Measurements from ENCODE around the gene PHACTR2.
A peak's percentile ranks its signal among the peaks of the same experiment; 100 is the strongest.

The PHACTR2 gene

DNA sequence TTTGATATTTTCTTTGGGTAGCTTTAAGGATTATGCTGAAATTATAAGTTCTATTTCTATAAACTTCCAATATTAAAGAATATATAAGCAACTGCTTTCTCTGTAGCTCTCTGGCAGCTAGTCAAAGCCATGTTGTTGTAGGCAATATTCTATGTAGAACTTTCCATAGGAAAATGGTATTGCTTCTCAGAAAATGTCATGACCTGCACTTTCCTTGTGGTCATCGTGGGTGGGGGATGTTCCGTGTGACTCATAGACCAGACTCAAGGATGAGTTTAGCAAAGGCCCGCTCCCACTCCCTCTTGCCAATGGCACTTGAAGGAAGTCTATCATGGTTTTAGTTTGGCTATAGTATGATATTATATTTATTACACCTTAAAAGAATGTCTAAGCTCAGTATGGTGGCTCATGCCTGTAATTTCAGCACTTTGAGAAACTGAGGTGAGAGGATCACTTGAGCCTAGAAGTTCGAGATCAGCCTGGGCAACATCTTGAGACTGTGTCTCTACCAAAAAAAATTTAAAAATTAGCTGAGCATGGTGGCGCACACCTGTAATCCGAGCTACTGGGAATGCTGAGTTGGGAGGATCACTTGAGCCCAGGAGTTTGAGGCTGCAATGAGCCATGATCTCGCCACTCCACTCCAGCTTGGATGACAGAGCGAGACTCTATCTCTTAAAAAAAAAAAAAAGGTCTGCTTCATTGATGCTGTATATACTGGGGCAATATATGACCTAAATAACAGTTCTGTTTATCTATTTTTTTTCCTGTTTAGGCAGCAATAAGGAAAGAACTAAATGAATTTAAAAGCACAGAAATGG lies 128.7 kb downstream of the PHACTR2 start:
- DNase-seq (ENCODE audit: extremely low spot score), result peak; percentile 19
- ChIA-PET POLR2A (no interaction called here), CTCF (interaction anchor here (0.9 to 1.8 kb wide), 7 partner anchors 8 to 52 kb away, joined by 3 to 6 read pairs (median 3); no protein-coding TSS in a partner anchor)
- TF ChIP-seq, protein P1, sequence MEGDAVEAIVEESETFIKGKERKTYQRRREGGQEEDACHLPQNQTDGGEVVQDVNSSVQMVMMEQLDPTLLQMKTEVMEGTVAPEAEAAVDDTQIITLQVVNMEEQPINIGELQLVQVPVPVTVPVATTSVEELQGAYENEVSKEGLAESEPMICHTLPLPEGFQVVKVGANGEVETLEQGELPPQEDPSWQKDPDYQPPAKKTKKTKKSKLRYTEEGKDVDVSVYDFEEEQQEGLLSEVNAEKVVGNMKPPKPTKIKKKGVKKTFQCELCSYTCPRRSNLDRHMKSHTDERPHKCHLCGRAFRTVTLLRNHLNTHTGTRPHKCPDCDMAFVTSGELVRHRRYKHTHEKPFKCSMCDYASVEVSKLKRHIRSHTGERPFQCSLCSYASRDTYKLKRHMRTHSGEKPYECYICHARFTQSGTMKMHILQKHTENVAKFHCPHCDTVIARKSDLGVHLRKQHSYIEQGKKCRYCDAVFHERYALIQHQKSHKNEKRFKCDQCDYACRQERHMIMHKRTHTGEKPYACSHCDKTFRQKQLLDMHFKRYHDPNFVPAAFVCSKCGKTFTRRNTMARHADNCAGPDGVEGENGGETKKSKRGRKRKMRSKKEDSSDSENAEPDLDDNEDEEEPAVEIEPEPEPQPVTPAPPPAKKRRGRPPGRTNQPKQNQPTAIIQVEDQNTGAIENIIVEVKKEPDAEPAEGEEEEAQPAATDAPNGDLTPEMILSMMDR (IDR thresholded peaks at IDR 0.05; ENCODE audit: control extremely low read depth, extremely low read depth, low read depth, missing control alignments), result no peak

DNA sequence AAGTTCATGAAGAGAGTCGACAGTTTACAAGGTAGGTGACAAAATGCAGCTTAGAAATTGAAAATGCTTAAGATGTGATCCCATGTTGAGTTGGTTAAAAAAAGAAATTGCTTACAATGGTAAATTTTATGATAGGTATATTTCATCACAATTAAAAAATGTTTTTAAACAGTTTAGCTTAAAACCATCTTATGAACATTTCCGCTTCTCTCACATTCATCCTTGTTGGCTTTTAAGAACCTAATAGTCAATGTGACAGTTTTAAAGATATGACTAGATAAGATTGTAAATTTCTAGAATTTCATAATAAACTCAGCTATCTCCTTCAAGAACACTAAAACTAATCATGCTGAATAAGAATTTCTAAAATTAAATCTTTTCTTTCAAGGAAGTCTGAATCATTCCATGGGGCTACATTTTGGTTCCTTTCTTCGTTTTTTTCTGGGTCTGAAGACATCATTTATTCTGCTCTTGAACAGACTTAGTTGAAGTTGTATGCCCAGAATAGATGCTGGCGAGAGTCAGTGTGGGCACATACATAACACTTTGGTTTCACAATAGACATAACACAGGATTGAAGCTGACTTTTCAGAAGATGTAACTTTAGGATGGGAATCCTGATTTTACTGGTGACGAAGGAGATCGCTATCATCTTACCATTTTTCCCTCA lies 129.5 kb downstream of the PHACTR2 start:
- POLR2A ChIA-PET, result no interaction called here
- TF ChIP-seq, protein P1 (IDR thresholded peaks at IDR 0.05; ENCODE audit: control extremely low read depth, extremely low read depth, low read depth, missing control alignments), result no peak
- DNase-seq (ENCODE audit: extremely low spot score), result no peak
- CTCF ChIA-PET, result interaction anchor here (0.9 to 1.8 kb wide), 7 partner anchors 9 to 53 kb away, joined by 3 to 6 read pairs (median 3); no protein-coding TSS in a partner anchor

DNA sequence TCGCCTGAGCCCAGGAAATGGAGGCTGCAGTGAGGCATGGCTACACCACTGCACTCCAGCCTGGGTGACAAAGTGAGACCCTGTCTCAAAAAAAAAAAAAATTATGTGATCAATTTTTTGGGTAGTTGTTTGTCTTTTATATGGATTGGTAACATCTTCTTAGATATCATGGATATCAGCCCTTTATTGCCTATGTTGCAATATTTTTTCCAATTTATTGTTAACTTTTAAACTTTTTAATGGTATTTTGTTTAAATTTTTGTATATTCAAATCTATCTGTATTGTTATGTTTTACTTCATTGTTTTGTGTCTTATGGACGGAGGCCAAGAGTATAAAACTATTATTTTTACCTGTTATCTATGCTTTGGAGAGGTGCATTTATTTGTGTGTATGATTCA lies 133.0 kb downstream of the PHACTR2 start:
- TF ChIP-seq, protein P1 (IDR thresholded peaks at IDR 0.05; ENCODE audit: control extremely low read depth, extremely low read depth, low read depth, missing control alignments), result no peak
- DNase-seq (ENCODE audit: extremely low spot score), result no peak
- POLR2A ChIA-PET, result no interaction called here
- CTCF ChIA-PET, result interaction anchor here (1.9 kb wide), 1 partner anchor 11 kb away, joined by 6 read pairs; no protein-coding TSS in a partner anchor

DNA sequence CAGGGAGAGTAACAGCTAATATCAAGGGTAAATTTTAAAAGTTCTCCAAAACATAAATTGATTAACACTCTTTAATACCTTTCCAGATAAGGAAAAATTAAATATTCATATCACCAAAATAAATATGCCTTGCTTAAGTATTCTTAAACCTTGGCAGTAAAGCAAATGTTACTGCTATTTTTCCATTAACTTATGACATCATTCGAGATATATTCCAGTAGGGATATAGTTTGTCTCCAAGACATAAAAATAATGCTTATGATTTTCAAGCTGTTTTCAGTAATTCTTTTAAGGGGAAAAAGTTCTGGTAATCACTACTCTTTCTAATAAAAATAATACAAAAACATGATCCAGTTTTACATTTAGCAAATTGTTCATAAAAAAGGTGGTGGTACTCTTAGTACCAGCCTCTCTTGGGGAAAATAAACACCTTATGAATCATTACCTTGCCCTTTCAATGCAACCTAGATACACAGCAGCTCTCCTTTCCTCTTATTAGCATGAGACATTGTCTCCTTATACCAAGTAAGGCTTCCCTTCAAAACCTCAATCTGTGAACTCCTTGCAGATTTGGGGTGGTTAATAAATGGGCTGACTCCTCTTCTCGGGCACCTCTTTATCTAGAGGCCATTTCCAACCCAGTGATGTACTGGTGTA lies 133.9 kb downstream of the PHACTR2 start:
- CTCF ChIA-PET, result no interaction called here
- TF ChIP-seq, protein P1 (IDR thresholded peaks at IDR 0.05; ENCODE audit: control extremely low read depth, extremely low read depth, low read depth, missing control alignments), result no peak
- no peak for DNase-seq (ENCODE audit: extremely low spot score)
- POLR2A ChIA-PET, result no interaction called here

DNA sequence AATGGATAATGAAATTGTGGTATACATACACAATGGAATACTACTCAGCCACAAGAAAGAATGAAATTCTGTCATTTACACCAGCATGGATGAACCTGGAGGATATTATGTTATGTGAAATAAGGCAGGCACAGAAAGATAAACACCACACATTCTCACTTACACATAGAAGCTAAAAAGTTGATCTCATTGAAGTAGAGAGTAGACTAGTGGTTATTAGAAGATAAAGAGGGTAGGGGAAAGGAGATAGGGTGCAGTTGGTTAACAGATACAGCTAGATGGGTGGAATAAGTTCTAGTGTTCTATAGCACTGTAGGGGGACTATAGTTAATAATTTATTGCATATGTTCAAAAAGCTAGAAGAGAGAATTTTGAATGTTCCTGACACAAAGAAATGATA lies 139.9 kb downstream of the PHACTR2 start:
- ChIA-PET POLR2A (no interaction called here), CTCF (interaction anchor here (1.4 kb wide), 1 partner anchor 11 kb away, joined by 3 read pairs; no protein-coding TSS in a partner anchor)
- no peak for DNase-seq (ENCODE audit: extremely low spot score)
- TF ChIP-seq, protein P1 (IDR thresholded peaks at IDR 0.05; ENCODE audit: control extremely low read depth, extremely low read depth, low read depth, missing control alignments), result no peak

DNA sequence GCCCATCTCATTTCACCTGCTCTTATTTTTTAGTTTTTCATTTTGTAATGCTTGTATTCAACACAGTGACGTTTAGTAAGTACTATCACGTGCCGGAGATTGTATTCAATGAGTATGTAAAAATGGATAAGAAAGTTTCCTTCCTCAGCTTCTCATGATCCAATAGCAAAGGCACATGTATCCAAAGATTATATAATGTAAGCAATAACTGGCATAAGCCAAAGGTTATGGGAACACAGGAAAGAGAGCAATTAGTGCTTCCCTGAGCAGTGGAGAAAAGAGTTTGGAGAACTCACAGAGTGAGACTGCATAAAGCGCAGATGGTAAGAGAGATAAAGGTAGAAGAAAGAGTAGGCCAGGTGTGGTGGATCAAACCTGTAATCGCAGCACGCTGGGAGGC lies 143.6 kb downstream of the PHACTR2 start:
- DNase-seq (ENCODE audit: extremely low spot score), result no peak
- ChIA-PET POLR2A (no interaction called here), CTCF (interaction anchor here (1.0 to 2.0 kb wide), 5 partner anchors 11 to 246 kb away, joined by 3 to 7 read pairs (median 6); no protein-coding TSS in a partner anchor)
- TF ChIP-seq, protein P1 (IDR thresholded peaks at IDR 0.05; ENCODE audit: control extremely low read depth, extremely low read depth, low read depth, missing control alignments), result no peak
